A172 (cell line): ENCODE measurements around the gene ABCA8. TPM values are rescaled to one million over a fixed set of nuclear protein-coding genes. Genes with fewer than 3 reads are reported as not detected.
"Not testable (repeated sequence)": the region's sequence is repeated elsewhere in the genome, so short reads cannot be mapped to it uniquely, and the experiment has no call there.

Experiments used
- DNase-seq: peaks from one replicate; pipeline ENCODE4 v3.0.0-alpha.2; 2015; ENCODE audit warnings: low spot score
- total RNA-seq: library from RNA; depleted of rRNA; stranded (reverse); fragments of >200 nt; shearing (Covaris generic); gene quantifications from 2 replicates; pipeline ENCODE4 v1.2.3, GENCODE V29; 2014; rRNA removed

The ABCA8 gene
- total RNA-seq, 1 experiment from 2014 or later, result not detected

DNA sequence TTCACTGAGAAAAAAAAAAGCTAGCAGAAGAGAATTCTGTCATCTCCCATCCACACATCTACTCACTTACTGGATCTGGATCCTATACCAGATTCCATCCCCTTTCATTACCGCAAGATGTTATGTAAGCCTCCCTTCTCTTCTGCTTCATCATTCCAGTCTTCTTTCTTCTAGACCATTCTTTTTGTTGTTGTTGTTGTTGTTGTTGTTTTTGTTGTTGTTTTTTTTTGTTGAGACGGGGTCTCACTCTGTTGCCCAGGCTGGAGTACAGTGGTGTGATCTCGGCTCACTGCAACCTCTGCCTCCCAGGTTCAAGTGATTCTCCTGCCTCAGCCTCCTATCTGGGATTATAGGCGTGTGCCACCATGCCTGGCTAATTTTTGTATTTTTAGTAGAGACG, 131.0 kb downstream of the ABCA8 start:
- DNase-seq, result not testable (repeated sequence)

DNA sequence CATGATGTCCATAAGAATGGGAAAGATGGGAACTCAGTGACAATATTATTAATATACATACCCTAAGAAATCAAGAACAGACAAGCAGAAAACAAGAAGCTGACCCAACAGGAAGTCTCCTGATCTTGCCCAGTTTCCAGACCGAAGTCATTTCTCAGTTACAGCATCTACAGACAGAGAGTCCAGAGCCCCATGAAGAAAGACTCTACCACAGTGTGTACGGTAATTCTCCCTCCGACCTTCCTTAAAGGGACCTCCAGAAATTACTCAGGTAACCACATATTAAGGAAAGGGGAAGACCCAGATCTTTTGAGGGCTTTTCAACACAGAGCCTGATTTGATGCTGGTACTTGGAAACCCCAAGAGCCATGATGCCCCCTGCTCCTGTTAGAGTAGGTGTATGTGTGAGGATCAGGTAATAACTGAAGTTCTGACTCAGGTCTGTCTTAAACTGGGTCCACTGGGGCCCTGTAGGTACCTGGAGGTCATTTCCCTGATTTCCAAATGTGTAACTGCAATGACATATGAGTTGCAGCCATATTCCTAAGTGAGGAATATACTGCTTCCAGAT, 132.4 kb downstream of the ABCA8 start:
- no peak for DNase-seq

GRCh38 chr17:68821860-68822696, 133.1 kb downstream of the ABCA8 start:
- peak; percentile 93 for DNase-seq

GRCh38 chr17:68820825-68821481, 134.2 kb downstream of the ABCA8 start:
- no peak for DNase-seq

- DNase-seq, result no peak
Observed at GRCh38 chr17:68820476-68820824, 134.7 kb downstream of the ABCA8 start.

- DNase-seq, result no peak
Observed at GRCh38 chr17:68819465-68819864, 135.7 kb downstream of the ABCA8 start.

Other genes starting within 250 kb of the ABCA8 start
- 0.02 TPM in 1 of 2 replicates, not detected in the other for gene ABCA9, start 105.5 kb upstream of the ABCA8 start, total RNA-seq
- 0.34 TPM in 1 of 2 replicates, not detected in the other for gene ABCA6, start 186.5 kb upstream of the ABCA8 start, total RNA-seq